HG03442 (cell line): ENCODE results near the gene POLR3K.

ENCODE experiments used
- ATAC-seq: cut with Tn5 transposase; IDR thresholded peaks from one replicate; pipeline ENCODE4 v1.9.1; 2021; ENCODE audit warnings: mild to moderate bottlenecking, moderate library complexity; ENCODE audit not compliant: unreplicated experiment

The POLR3K gene

GRCh38 chr16:79151-80054, 26.0 kb upstream of the POLR3K start:
- ATAC-seq = no peak

- peak; percentile 11 for ATAC-seq
Measured at GRCh38 chr16:78444-79150, 25.2 kb upstream of the POLR3K start.

GRCh38 chr16:77807-78443, 24.5 kb upstream of the POLR3K start, which contains the start of gene MPG:
TSS of gene MPG (plus strand) at chr16:78225. CDS start at chr16:78310, 85 bp downstream.
- ATAC-seq = peak; percentile 69

GRCh38 chr16:77273-77806, 23.9 kb upstream of the POLR3K start:
- ATAC-seq = peak; percentile 26

GRCh38 chr16:76535-77272, 23.3 kb upstream of the POLR3K start:
- no peak for ATAC-seq

GRCh38 chr16:75580-76501, 22.4 kb upstream of the POLR3K start:
- no peak for ATAC-seq

GRCh38 chr16:74747-75334, 21.4 kb upstream of the POLR3K start:
- no peak for ATAC-seq

- ATAC-seq = no peak
Measured at GRCh38 chr16:74051-74746, 20.8 kb upstream of the POLR3K start.

GRCh38 chr16:72561-73548, 19.4 kb upstream of the POLR3K start, which contains the start of gene RHBDF1:
TSS of gene RHBDF1 (minus strand) at chr16:72631. CDS start at chr16:65015, 7,616 bp downstream.
- no peak for ATAC-seq

GRCh38 chr16:71540-72401, 18.4 kb upstream of the POLR3K start:
- ATAC-seq = no peak

- ATAC-seq = no peak
Measured at GRCh38 chr16:71210-71539, 17.8 kb upstream of the POLR3K start.

GRCh38 chr16:69181-69580, 15.8 kb upstream of the POLR3K start:
- ATAC-seq = no peak

- no peak for ATAC-seq
Measured at GRCh38 chr16:67884-68789, 14.7 kb upstream of the POLR3K start.

GRCh38 chr16:67183-67791, 13.9 kb upstream of the POLR3K start:
- no peak for ATAC-seq
